ENCODE measurements around the gene GNRH2. TPM values are rescaled to one million over a fixed set of nuclear protein-coding genes. Genes with fewer than 3 reads are reported as not detected.
"Not testable (repeated sequence)": the region's sequence is repeated elsewhere in the genome, so short reads cannot be mapped to it uniquely, and the experiment has no call there.

Gene GNRH2
- total RNA-seq, 4 donors from 2014 or later, result 2.3 TPM; not detected in 3

GRCh38 chr20:3010985-3011723 lies 32.3 kb upstream of the GNRH2 start:
- no peak for DNase-seq
- Histone ChIP-seq H3K4me1 (no peaks in the 10 kb centered on the region), H3K36me3 (no peaks in the 10 kb centered on the region), H3K27ac (no peak overlapping the region), H3K9me3 (no peaks in the 10 kb centered on the region), H3K4me3 (no peak overlapping the region), H3K27me3 (no peaks in the 10 kb centered on the region)
- TF ChIP-seq POLR2A (IDR thresholded peaks at IDR 0.05), result no peak
- TF ChIP-seq CTCF (IDR thresholded peaks at IDR 0.05), result no peak
- intact Hi-C loops (cut with DNase I; ENCODE audit: low total_unique reads), result no loop called here

- Histone ChIP-seq H3K36me3 (no peaks in the 10 kb centered on the region), H3K27ac (no peak overlapping the region), H3K4me3 (no peak overlapping the region), H3K9me3 (no peaks in the 10 kb centered on the region), H3K4me1 (no peaks in the 10 kb centered on the region), H3K27me3 (no peaks in the 10 kb centered on the region)
- intact Hi-C loops (cut with DNase I; ENCODE audit: low total_unique reads), result no loop called here
- DNase-seq, result no peak
- no peak for TF ChIP-seq POLR2A (IDR thresholded peaks at IDR 0.05)
- no peak for TF ChIP-seq CTCF (IDR thresholded peaks at IDR 0.05)
Observed at GRCh38 chr20:3011752-3012151, 31.7 kb upstream of the GNRH2 start.

GRCh38 chr20:3013771-3014170 lies 29.7 kb upstream of the GNRH2 start:
- no peaks in the 10 kb centered on the region for H3K9me3 ChIP-seq
- no peaks in the 10 kb centered on the region for H3K27me3 ChIP-seq
- H3K4me1 ChIP-seq, result no peaks in the 10 kb centered on the region
- DNase-seq, result no peak
- no peak overlapping the region for H3K27ac ChIP-seq
- no peak overlapping the region for H3K4me3 ChIP-seq
- TF ChIP-seq CTCF (IDR thresholded peaks at IDR 0.05), result no peak
- no peak for TF ChIP-seq POLR2A (IDR thresholded peaks at IDR 0.05)
- H3K36me3 ChIP-seq, result no peaks in the 10 kb centered on the region
- intact Hi-C loops (cut with DNase I; ENCODE audit: low total_unique reads), result no loop called here

GRCh38 chr20:3014179-3014578 lies 29.2 kb upstream of the GNRH2 start:
- no peaks in the 10 kb centered on the region for H3K27me3 ChIP-seq
- intact Hi-C loops (cut with DNase I; ENCODE audit: low total_unique reads), result no loop called here
- no peaks in the 10 kb centered on the region for H3K36me3 ChIP-seq
- no peak overlapping the region for H3K4me3 ChIP-seq
- H3K9me3 ChIP-seq, result no peaks in the 10 kb centered on the region
- no peaks in the 10 kb centered on the region for H3K4me1 ChIP-seq
- H3K27ac ChIP-seq, result no peak overlapping the region
- TF ChIP-seq CTCF (IDR thresholded peaks at IDR 0.05) (no peak), POLR2A (IDR thresholded peaks at IDR 0.05) (no peak)
- DNase-seq, result no peak

DNA sequence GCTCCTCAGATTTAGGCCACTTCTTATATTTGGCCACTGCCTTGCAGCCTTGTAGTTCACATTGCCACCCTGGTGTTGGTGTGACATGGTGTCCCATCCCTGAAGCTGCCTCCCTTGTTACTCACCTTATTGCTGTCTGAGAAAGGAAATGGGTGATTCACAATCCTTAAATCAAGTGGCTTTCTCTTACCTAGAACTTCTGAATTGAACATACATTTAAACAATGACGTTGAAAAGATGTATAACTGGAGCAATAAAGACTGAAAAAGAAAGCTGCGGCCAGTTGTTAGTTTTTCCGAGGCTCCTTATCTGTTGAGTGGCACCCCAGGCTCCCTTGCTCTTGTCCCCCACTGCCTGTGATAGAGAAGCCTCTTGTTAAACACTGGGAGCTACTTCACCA lies 28.8 kb upstream of the GNRH2 start:
- Histone ChIP-seq H3K4me1 (no peaks in the 10 kb centered on the region), H3K36me3 (no peaks in the 10 kb centered on the region), H3K9me3 (no peaks in the 10 kb centered on the region), H3K27ac (no peak overlapping the region), H3K4me3 (no peak overlapping the region), H3K27me3 (no peaks in the 10 kb centered on the region)
- intact Hi-C loops (cut with DNase I; ENCODE audit: low total_unique reads), result no loop called here
- DNase-seq, result no peak
- no peak for TF ChIP-seq CTCF (IDR thresholded peaks at IDR 0.05)

DNA sequence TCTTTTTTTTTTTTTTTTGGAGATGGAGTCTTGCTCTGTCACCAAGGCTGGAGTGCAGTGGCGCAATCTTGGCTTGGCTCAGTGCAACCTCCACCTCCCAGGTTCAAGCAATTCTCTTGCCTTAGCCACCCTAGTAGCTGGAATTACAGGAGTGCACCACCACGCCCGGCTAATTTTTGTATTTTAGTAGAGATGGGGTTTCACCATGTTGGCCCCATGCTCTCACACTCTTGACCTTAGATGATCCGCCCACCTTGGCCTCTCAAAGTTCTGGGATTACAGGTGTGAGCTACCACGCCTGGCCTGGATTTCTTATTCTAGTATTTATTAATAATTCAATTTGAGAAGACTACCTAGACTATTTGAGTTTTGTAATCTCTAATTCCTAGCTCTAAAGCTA lies 28.1 kb upstream of the GNRH2 start:
- H3K36me3 ChIP-seq; H3K27me3 ChIP-seq; intact Hi-C loops (cut with DNase I; ENCODE audit: low total_unique reads); H3K4me1 ChIP-seq; DNase-seq; H3K27ac ChIP-seq; H3K9me3 ChIP-seq; H3K4me3 ChIP-seq: not testable (repeated sequence)
